Right atrium auricular region (tissue), 2 donors: ENCODE measurements around the gene SLC25A12. TPM values are rescaled to one million over a fixed set of nuclear protein-coding genes. Genes with fewer than 3 reads are reported as not detected.

Source experiments
- DNase-seq: peaks from one replicate; pipeline ENCODE4 v3.0.0-alpha.2; 2019; ENCODE audit warnings: low spot score
- H3K27ac ChIP-seq, 2 donors: fragments of 200-600 bp; sonication (generic); 1 replicate in 1 of 2; 2 replicates in 1 of 2; pipeline ENCODE4 v1.5.1; 2016 to 2019
- H3K27me3 ChIP-seq, 2 donors: fragments of 200-600 bp; sonication (generic); one replicate each; pipeline versions ENCODE4 v1.5.1 to v1.6.0; 2017 to 2019
- H3K36me3 ChIP-seq: fragments of 200-600 bp; sonication (generic); one replicate; pipeline ENCODE4 v1.5.1; 2016
- H3K4me1 ChIP-seq, 2 donors: fragments of 200-600 bp; sonication (generic); one replicate each; pipeline versions ENCODE4 v1.5.1 to v1.6.0; 2017 to 2019
- H3K4me3 ChIP-seq, 2 donors: fragments of 200-600 bp; sonication (generic); 1 replicate in 1 of 2; 2 replicates in 1 of 2; pipeline ENCODE4 v1.5.1; 2017 to 2019; ENCODE audit warnings: mild to moderate bottlenecking in 1 of 2, moderate library complexity in 1 of 2
- H3K9me3 ChIP-seq, 2 donors: fragments of 200-600 bp; sonication (generic); one replicate each; pipeline ENCODE4 v1.5.1; 2019
- total RNA-seq, 2 donors: library from RNA; depleted of rRNA; stranded (reverse); fragments of >200 nt; gene quantifications; one replicate each; pipeline ENCODE4 v1.1.0, GENCODE V29; 2016
- TF ChIP-seq, protein P1 (sequence below), 2 donors: fragments of 200-600 bp; sonication (generic); IDR thresholded peaks; one replicate each; pipeline ENCODE4 v1.5.1; 2019; ENCODE audit warnings: antibody characterized with exemption in 2 of 2

The SLC25A12 gene
- total RNA-seq, 2 donors from 2014 or later = 75.0 to 106 TPM

DNA sequence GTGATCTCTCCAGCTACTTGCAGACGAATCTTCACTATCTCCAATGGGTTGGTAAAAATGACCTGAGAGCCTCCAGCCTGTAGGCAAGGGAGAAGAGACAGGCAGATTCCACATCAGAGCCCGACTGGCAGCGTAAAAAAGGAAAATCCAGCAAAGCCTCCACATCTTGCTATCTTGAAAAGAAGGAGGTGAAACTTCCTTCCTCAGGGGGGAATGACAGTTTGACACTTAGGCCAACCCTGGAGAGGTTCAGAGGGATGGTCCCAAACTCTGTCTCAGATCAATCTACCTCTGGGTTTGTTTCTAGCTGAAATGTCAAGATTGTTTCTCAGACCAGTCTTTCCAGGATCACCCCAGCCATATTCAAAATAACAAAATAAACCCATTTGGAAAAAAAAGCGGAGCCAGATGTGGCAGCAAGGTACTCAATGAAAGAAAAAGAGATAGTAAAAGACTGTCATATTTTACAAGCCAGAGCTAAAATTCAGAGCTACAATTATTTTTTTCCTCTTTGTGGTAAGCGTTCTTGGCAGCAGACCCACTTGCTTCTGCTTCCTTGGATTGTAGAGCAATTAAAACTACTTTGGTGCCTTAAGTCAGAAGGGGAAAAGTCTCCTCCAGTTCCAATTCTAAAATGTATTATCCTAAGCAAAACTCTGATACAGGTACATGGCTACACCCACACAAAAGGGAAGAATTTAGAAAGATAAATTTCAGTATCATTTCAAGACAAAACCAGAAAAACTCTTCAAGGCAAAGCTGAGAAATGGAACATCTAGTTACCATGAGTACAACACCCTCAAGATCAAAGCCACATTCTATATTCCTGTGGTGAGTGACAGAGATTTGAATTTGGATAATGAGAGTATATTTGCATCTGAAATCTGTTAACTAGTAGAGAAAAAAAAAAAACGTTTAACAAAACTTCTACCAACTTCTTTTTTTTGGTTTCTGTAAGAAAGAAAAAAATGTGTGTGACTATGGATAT lies 100.1 kb downstream of the SLC25A12 start:
- Histone ChIP-seq H3K9me3 (no peaks in the 10 kb centered on the region), H3K4me3 (no peak overlapping the region), H3K36me3 (peaks cover 41% of the 10 kb centered on the region), H3K4me1 (peaks cover 0 to 5% of the 10 kb centered on the region in 2 donors), H3K27me3 (no peaks in the 10 kb centered on the region), H3K27ac (no peak overlapping the region)
- TF ChIP-seq, protein P1, sequence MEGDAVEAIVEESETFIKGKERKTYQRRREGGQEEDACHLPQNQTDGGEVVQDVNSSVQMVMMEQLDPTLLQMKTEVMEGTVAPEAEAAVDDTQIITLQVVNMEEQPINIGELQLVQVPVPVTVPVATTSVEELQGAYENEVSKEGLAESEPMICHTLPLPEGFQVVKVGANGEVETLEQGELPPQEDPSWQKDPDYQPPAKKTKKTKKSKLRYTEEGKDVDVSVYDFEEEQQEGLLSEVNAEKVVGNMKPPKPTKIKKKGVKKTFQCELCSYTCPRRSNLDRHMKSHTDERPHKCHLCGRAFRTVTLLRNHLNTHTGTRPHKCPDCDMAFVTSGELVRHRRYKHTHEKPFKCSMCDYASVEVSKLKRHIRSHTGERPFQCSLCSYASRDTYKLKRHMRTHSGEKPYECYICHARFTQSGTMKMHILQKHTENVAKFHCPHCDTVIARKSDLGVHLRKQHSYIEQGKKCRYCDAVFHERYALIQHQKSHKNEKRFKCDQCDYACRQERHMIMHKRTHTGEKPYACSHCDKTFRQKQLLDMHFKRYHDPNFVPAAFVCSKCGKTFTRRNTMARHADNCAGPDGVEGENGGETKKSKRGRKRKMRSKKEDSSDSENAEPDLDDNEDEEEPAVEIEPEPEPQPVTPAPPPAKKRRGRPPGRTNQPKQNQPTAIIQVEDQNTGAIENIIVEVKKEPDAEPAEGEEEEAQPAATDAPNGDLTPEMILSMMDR (IDR thresholded peaks at IDR 0.05) = no peak
- no peak for DNase-seq

DNA sequence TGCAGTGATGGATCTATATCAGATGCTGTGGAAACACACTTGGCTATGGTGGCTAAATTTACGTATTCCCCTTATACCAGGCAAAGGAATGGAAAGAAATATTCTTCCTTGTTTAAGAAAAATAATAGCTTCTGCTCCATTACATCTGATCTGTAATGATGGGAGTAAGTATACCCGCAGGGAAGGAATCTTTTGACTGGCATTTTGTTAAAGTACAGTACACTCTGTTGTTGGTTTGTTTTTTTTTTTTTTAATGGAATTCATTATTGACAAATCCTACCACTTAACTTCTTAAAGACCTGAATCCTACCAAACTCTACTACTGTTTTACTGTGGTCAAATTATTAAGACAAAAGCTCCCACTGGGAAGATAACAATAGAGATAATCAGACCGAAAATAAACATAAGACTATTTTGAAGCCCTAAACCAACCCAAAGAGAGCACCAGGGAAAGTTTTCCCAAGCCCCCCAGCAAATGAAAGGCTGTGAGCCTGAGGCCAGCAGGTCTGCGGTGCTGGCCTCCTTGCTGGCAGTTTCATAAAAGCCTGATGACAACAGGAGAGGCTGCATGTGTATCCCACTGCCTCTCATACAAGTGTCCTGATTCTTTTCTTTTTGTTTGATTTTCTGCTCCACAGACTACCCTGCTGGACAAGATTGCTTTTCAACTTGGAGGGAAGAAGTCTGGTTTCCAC lies 101.0 kb downstream of the SLC25A12 start:
- no peak for DNase-seq
- Histone ChIP-seq H3K4me3 (no peak overlapping the region), H3K27me3 (no peaks in the 10 kb centered on the region), H3K4me1 (peaks cover 0 to 5% of the 10 kb centered on the region in 2 donors), H3K9me3 (no peaks in the 10 kb centered on the region), H3K36me3 (peaks cover 49% of the 10 kb centered on the region), H3K27ac (no peak overlapping the region)
- TF ChIP-seq, protein P1 (IDR thresholded peaks at IDR 0.05) = no peak

DNA sequence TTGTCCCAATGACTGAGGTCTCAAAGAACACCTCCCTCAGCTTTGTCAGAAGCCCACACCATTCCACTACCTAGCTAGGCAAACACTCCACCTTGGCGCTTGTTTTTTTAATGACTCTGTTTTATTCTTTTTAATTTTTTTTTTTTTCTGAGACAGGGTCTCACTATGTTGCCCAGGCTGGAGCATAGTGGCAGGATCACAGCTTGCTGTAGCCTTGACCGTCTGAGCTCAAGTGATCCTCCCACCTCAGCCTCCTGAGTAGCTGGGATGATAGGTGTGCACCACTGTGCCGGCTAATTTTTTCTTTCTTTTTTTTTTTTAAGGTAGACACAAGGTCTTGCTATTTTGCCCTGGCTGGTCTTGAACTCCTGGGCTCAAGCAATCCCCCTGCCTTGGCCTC lies 101.9 kb downstream of the SLC25A12 start:
- TF ChIP-seq, protein P1 (IDR thresholded peaks at IDR 0.05) = no peak

DNA sequence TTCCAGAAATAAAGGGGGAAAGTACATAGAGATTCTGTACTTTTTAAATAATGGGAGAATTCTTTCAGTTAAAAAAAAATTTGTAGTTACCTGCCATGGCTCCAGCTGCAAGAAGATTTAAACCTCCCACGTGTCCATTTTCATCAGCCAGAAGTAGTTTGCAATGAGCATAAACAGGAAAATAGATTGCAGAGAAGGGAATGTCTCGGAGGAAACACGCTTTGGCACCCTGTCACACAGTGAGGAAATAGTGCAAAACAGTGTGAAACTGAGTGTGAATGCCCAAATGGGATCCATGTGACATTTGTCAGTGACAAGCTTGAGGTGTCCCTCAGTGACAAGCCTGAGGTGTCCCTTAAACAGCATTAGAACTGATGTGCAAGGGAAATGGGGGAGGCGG lies 102.7 kb downstream of the SLC25A12 start:
- no peak for DNase-seq
- Histone ChIP-seq H3K36me3 (peaks cover 64% of the 10 kb centered on the region), H3K4me1 (peaks cover 0 to 5% of the 10 kb centered on the region in 2 donors)

More for the DNA sequence above, 101.9 kb downstream of the SLC25A12 start:
- H3K27ac ChIP-seq = no peak overlapping the region
- no peak overlapping the region for H3K4me3 ChIP-seq
- H3K4me1 ChIP-seq = peaks cover 0 to 5% of the 10 kb centered on the region in 2 donors
- no peaks in the 10 kb centered on the region for H3K9me3 ChIP-seq
- H3K36me3 ChIP-seq = peaks cover 57% of the 10 kb centered on the region
- H3K27me3 ChIP-seq = no peaks in the 10 kb centered on the region
- DNase-seq = no peak

DNA sequence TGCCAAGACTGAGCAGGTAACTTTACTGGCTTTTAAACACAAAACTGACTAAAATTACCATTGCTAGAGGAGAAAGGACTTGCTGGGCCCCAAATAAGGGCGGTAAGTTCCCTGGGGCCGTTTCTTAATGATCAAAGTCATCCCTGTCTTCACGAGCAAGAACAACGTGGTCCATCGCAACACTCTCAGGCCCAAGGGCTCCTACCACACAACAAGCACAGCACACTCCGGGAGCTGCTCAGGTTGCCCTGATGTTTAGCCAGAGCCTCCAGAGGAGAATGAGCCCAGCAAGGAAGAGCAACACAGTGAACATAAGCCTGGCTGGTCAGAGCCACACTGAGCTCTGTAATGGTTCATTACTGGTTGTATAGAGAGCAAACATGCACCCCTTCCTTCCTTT lies 104.1 kb downstream of the SLC25A12 start:
- H3K27ac ChIP-seq = no peak overlapping the region
- no peak overlapping the region for H3K4me3 ChIP-seq
- no peaks in the 10 kb centered on the region for H3K27me3 ChIP-seq
- TF ChIP-seq, protein P1 (IDR thresholded peaks at IDR 0.05) = no peak
- H3K4me1 ChIP-seq = peaks cover 0 to 2% of the 10 kb centered on the region in 2 donors
- DNase-seq = no peak
- peaks cover 74% of the 10 kb centered on the region for H3K36me3 ChIP-seq
- no peaks in the 10 kb centered on the region for H3K9me3 ChIP-seq

More for the DNA sequence above, 102.7 kb downstream of the SLC25A12 start:
- TF ChIP-seq, protein P1 (IDR thresholded peaks at IDR 0.05) = no peak
- Histone ChIP-seq H3K27ac (no peak overlapping the region), H3K4me3 (no peak overlapping the region), H3K9me3 (no peaks in the 10 kb centered on the region), H3K27me3 (no peaks in the 10 kb centered on the region)
